ENCODE measurements around the gene VAC14.
A peak's percentile ranks its signal among the peaks of the same experiment; 100 is the strongest.

Gene VAC14

GRCh38 chr16:70721202-70721963 is 79.6 kb downstream of the VAC14 start:
- DNase-seq: no peak

DNA sequence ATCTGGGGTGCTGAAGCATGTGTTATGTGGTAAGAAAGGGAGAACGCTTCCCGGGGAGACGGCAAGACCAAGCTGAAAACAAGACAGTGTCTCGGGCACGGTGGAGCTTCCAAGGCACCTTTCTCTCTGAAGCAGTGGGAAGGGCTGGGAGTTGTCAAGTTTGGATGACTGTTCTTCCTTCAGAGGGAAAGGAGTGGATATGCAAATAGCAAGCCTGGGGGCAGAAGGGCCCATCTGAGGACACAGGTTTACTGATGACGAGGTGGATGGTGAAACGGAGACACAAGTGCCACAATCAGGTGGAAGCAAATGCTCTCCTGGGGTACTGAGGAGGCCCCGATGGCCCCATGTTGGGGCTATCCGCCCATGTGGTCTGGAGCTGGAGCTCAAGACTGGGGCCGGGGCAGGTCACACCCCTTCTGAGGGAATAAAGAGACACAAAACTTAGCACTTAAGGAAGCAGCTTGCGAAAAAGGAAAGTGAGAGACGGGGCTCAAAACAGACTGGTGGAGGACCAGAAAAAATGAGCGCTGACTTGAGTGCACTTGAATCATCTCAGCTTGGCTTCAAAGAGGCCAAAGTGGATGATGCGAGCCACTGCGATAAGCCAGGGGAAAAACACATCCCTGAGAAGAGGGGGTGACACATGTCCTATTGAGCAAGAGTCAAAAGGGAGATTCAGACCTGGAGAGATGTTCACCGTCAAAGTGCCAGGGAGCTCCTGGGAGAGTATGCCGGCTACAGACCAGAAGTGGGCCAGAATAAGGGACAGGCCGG is 80.3 kb downstream of the VAC14 start:
- DNase-seq: peak; percentile 84

DNA sequence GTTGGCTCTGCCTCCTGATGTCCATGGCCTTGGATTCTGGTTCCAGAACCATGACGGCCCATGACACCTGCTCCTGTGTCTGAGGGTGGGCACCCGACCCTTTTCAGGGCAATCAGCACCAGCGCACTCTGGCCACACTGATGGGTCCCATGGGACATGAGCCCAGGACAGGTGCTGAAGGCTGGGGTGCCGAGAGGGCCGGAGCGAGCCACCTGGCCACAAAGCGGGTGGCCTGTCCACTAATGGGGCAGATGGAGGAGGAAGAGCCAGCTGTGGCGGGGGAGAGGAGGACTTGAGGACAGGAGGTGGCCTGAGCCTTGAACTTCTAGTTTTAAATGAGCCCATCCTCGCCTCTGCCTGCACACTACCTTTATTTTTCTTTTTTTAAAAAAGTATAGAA is 83.9 kb downstream of the VAC14 start:
- DNase-seq: no peak

GRCh38 chr16:70715860-70716357 is 85.0 kb downstream of the VAC14 start:
- no peak for DNase-seq

DNA sequence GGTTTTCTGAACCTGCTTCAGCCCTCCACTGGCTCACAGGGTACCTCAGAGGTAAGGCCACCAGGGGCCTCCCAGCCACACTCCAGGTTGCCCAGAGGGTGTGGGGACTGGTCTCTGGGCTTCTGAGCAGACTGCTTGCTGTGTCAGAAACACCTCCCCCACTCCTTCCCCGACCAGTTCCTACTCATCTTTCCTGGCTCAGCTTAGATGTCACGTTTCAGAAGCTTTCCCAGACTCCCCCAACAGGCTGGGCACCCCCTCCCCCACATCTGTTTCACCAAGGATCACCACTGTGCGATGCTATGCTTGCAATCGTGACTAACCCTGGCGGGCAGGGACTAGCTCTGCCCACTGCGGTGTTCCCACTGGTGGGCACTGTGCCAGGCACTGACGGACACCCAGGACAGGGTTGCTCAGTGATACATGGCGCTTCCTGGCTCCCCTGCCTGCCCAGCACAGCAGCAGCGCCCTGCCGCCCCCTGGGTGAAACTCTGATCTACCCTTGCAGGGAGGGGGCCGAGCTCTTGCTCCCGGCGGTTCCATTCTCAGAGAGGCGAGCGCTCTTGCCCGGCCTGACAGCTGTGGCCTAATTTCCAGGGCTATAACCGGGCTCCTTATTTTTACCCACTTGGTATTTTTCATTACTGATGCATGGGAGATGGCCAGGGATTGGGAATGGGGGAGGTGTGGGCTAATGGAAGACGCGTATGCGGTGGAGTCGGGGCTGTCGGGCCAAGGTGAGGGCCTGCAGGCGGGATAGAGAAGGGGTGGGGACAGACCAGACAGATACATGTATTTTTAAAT is 85.7 kb downstream of the VAC14 start:
- DNase-seq: peak; percentile 88

DNA sequence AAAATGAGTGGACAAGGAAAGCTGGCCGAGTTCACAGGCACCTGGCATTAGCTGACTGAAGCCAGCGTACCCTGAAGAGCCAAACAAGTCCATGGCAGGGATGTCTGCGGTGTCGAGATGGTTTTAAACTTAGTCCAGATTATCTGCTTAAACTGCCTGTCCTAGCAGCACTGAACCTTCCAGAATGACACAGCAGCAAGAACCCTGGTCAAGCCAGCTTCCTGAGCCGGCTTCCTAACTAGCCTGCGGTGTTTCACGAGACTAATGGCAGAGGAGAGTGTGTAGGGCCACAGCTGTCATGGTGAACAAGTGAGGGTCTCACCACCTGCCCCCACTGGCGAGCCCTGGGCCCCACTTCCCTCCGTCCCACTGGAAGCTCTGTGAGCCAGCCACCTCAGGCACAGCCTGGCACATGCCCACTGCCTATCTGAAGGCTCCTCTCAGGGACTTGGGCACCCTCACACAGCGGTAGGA is 86.3 kb downstream of the VAC14 start:
- DNase-seq: no peak

- peak; percentile 85 for DNase-seq
Observed at GRCh38 chr16:70713824-70714223, 87.1 kb downstream of the VAC14 start.

DNA sequence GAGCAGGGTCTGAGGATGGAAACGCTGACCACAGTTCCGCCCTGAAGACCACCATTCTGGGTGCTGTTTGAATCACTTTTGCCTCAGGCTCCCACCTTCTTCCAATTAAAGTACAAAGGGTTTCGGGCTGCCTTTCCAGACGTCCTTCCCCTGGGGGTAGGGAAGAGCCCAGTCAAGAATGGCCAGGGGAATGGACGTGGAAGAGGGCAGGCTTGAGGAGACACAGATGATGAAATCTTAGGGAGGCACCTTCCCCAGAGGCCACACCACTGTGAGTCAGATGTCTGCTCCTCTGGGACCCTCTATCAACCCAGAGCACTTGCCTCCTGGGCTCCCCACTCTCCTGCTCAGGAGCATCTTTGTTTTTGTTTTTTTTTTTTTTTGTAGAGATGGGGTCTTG is 87.6 kb downstream of the VAC14 start:
- DNase-seq: peak; percentile 89

- no peak for DNase-seq
Observed at GRCh38 chr16:70712942-70713341, 88.0 kb downstream of the VAC14 start.

DNA sequence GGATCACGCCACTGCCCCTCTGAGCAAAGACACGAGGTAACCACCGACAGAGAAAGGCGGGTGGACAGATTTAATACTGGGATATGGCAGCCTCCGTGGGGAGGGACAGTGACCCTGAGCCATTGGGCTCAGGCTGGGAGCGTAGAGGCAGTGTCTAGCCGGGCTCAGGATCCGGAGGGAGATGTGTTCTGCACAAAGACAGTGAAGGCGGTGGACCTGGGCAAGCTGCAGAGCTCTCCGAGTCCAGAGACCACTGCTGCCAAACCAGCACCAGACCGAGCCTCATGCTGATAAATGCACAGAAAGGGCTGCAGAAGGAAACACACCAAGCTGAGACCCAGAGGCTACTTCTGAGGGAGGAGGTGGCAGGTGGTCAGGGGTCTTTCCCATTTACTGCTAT is 88.6 kb downstream of the VAC14 start:
- no peak for DNase-seq

DNA sequence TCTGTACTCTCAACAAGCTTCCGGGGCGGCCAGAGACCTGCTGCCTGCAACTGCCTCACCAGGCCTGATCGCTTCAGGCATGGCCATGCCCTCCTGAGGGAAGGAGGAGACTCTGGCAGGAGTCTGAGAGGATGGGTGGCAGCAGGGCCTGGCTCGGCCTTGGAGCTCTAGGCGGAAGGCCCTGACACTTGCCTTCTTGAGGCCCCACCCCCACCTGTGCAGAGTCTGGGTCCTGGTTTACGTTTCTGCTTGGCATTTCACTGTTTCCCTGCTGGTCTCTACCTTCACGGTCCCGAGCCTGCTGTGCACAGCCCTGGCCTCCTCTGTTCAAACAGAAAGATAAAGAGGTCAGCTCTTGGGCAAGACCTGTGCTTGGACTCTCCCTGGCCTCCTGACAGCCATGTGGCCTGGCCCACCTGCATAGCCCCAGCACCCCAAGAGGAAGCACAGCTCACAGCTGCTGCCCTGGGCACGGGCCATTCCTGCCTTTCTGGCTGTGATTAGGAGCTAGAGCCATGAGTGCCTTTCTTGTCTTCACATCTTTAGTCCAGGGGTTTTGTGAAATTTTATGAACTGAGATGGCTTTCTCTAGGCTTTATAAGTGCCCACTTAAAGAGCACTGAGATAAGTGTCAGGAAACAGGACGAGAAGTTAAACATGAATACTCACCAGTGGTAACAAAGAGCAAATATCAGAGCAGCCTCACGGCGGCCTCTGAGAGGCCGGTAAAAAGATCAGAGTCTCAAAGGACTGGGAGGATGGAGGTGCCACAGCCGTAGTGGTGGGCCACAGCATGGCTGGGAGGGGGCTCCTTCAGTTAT is 89.5 kb downstream of the VAC14 start:
- no peak for DNase-seq

GRCh38 chr16:70710422-70711210 is 90.3 kb downstream of the VAC14 start:
- DNase-seq: no peak

- DNase-seq: no peak
Observed at GRCh38 chr16:70709942-70710341, 91.0 kb downstream of the VAC14 start.

GRCh38 chr16:70709457-70709856 is 91.5 kb downstream of the VAC14 start:
- DNase-seq: no peak

DNA sequence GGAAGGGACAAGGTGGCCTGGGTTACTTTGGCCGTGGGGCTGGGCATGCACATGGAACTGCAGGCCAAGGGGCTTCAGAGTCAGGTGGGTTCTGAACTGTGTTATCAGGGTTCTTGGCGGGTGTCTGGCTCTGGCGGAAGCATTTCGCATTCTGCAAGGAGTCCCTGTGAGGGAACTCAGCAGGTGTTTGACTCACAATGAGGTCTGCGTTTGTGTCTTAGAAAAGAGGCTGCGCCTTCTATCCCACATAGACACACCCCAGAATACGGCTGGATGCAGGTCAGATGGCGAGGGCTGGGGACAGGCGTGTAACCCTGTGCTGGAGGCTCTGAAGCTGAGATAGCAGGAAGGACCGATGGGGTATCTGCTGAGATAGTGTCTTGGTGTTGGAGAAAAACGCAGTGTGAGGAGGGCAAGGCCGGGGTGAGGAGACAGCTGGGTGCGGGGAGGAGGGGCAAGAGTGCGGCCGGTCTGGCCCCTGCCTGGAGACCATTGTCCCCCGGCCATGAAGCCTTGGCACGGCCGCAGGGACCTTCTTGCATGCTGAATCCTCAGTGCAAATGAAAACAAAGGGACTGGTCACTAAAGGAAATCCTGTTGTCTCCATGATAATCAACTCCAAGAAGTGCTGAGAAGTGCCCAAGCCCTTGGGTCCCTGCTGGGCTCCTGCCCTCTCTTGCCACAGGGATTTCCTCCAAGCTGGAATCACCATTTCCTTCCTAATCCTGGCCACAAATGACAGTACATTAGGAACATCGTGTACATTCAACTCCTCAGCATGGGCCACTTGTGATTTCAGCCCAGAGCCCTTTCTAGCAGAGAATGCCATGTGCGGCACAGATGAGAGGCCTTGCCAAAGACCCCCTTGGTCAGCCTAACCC is 92.4 kb downstream of the VAC14 start:
- DNase-seq: no peak

DNA sequence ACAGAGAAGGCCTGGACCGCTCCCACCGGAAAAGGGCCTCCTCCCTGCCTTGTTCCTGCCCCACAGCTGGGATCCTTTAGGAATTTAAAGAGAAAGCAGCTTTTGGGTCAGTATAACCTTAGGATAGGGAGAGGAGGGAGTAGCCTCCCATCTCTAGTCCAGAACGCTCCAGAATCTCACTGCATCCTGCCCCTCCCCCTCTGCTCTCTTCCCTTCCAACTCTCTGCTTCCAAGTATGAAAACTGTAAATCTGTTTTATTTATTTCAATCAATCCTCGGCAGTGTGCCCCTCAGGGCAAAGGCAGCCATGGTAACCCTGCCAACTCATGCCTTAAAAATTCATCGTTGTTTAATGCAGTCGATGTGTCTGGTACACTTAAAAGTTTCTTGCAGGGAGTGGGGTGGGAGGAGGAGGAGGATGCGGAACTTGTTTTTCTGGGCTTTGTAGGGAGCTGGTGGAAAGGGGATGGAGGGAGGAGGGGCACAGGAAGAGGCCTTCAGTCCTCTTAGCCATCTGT is 94.0 kb downstream of the VAC14 start:
- DNase-seq: peak; percentile 77

GRCh38 chr16:70705056-70705455 is 95.9 kb downstream of the VAC14 start:
- DNase-seq: no peak

DNA sequence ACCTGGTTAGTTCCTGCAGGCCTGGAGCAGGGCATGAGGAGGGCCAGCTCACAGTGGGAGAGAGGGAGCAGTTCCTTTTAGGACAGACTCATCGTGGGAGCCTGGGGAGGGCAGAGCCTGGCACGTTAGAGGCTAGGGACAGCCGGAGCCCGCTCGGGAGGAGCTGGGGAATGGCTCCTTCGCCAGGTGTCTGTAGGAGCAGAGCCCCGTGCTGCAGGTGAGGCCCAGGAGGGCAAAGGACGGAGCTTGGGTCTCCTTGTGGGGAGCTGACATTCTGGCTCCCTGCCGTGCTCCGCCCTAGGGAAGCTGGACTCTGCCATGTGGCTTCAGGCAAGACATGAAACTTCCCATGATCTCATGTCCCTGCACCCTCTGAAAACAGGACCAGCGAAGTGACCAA is 96.4 kb downstream of the VAC14 start:
- no peak for DNase-seq

- no peak for DNase-seq
Observed at GRCh38 chr16:70703835-70704381, 97.0 kb downstream of the VAC14 start.
